MM.1S (cell line): ENCODE results near the gene ZCCHC24.

ENCODE experiments used
- CTCF ChIP-seq: fragments of 300-600 bp; sonication (generic); IDR thresholded peaks from 2 replicates; pipeline ENCODE4 v1.5.1; 2016; ENCODE audit warnings: antibody characterized with exemption, low read length, mixed read lengths
- EZH2 ChIP-seq: fragments of 300-600 bp; sonication (generic); optimal IDR thresholded peaks from 2 replicates; pipeline ENCODE3; 2017; ENCODE audit warnings: low read depth, mild to moderate bottlenecking, antibody characterized with exemption, low read length, mixed read lengths
- EZH2phosphoT487 ChIP-seq: fragments of 300-600 bp; sonication (generic); IDR thresholded peaks from 2 replicates; pipeline ENCODE4 v1.6.1; 2018; ENCODE audit warnings: antibody characterized with exemption, low read length

GRCh38 chr10:79387466-79387973 is 57.9 kb downstream of the ZCCHC24 start:
- no peak for TF ChIP-seq EZH2phosphoT487
- TF ChIP-seq CTCF: no peak
- no peak for TF ChIP-seq EZH2
